ENCODE measurements around the gene AP3M1.
"Not testable (repeated sequence)": the region's sequence is repeated elsewhere in the genome, so short reads cannot be mapped to it uniquely, and the experiment has no call there.

Gene AP3M1

GRCh38 chr10:74160013-74160412, 9.4 kb upstream of the AP3M1 start:
- DNase-seq, result no peak

- peak; percentile 54 for DNase-seq
Measured at GRCh38 chr10:74156919-74157289, 6.3 kb upstream of the AP3M1 start.

- no peak for DNase-seq
Measured at GRCh38 chr10:74153676-74154075, 3.0 kb upstream of the AP3M1 start.

GRCh38 chr10:74153123-74153522, 2.5 kb upstream of the AP3M1 start:
- no peak for DNase-seq

GRCh38 chr10:74151879-74152722, 1.5 kb upstream of the AP3M1 start:
- DNase-seq, result no peak

- peak; percentile 100 for DNase-seq
Measured at GRCh38 chr10:74150990-74151878, 606 bp upstream of the AP3M1 start, which contains the start of gene ADK. Gene ADK, plus strand, starts transcription at chr10:74151221. Its CDS starts 58 bp downstream, at chr10:74151279.

GRCh38 chr10:74146980-74147379, 3.6 kb downstream of the AP3M1 start:
- DNase-seq, result not testable (repeated sequence)

GRCh38 chr10:74145133-74145532, 5.5 kb downstream of the AP3M1 start:
- no peak for DNase-seq

- DNase-seq, result no peak
Measured at GRCh38 chr10:74140553-74140952, 10.1 kb downstream of the AP3M1 start.

GRCh38 chr10:74139981-74140380, 10.6 kb downstream of the AP3M1 start:
- DNase-seq, result no peak

GRCh38 chr10:74138596-74138995, 12.0 kb downstream of the AP3M1 start:
- not testable (repeated sequence) for DNase-seq

GRCh38 chr10:74137992-74138391, 12.6 kb downstream of the AP3M1 start:
- no peak for DNase-seq

GRCh38 chr10:74135452-74135851, 15.2 kb downstream of the AP3M1 start:
- DNase-seq, result no peak

GRCh38 chr10:74133923-74134820, 16.5 kb downstream of the AP3M1 start:
- DNase-seq, result no peak

- no peak for DNase-seq
Measured at GRCh38 chr10:74123081-74123480, 27.5 kb downstream of the AP3M1 start.

GRCh38 chr10:74122060-74122459, 28.6 kb downstream of the AP3M1 start:
- no peak for DNase-seq

- DNase-seq, result no peak
Measured at GRCh38 chr10:74121368-74121767, 29.3 kb downstream of the AP3M1 start.

- no peak for DNase-seq
Measured at GRCh38 chr10:74120911-74121310, 29.7 kb downstream of the AP3M1 start.

GRCh38 chr10:74118804-74119203, 31.8 kb downstream of the AP3M1 start:
- DNase-seq, result no peak

- no peak for DNase-seq
Measured at GRCh38 chr10:74117738-74118137, 32.9 kb downstream of the AP3M1 start.

- DNase-seq, result no peak
Measured at GRCh38 chr10:74114041-74114448, 36.6 kb downstream of the AP3M1 start.

GRCh38 chr10:74113546-74113945, 37.1 kb downstream of the AP3M1 start:
- no peak for DNase-seq

GRCh38 chr10:74111799-74112198, 38.8 kb downstream of the AP3M1 start:
- no peak for DNase-seq

All from femur (tissue), 1 donor.